ENCODE data around the gene ACAA2. TPM values are rescaled to one million over a fixed set of nuclear protein-coding genes. Genes with fewer than 3 reads are reported as not detected.
"Not testable (repeated sequence)": the region's sequence is repeated elsewhere in the genome, so short reads cannot be mapped to it uniquely, and the experiment has no call there.

The ACAA2 gene
- total and polyA plus RNA-seq, 4 donors, result 55.6 to 1,315 (median 646) TPM

DNA sequence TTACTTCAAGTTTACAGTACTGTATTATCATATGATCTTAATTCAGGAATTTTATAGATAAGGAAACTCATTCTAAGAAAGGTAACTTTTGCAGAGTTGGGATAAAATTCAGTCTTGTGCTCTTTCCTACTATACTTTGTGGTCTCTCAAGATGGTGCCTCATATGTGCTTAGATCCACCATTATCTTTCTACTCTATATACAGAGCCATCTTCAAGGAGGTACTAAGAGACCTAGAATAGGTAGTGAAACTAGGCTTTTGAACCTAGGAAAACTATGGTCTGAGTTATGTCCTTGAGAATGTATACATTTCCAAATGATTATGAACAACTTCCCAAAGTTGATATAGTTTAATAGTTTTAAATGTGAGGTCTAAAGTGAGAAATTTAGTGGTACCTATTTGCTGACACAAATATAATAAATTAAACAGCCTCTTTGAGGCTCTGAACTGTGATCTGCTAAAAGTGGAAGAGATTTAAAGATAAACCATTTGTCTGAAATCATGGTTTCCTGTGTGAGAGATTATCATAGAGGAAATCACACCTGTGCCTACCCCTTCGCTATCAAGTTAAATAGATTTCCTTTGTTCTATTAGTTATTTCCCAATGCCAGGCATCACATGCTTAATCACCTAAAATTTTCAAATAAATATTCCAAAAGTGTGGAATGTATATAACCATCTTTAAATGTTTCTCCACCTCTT lies 27.2 kb downstream of the ACAA2 start (continued):
- TF ChIP-seq GABPA (IDR thresholded peaks at IDR 0.05 in 1 of 2, conservative IDR thresholded peaks at IDR 0.05 in 1 of 2) (no peak), HNF4A (conservative IDR thresholded peaks at IDR 0.05) (no peak), RAD21 (IDR thresholded peaks at IDR 0.05) (no peak), NR2F2 (IDR thresholded peaks at IDR 0.05) (no peak), FOXA2 (IDR thresholded peaks at IDR 0.05) (no peak)
- TF ChIP-seq, protein P1, sequence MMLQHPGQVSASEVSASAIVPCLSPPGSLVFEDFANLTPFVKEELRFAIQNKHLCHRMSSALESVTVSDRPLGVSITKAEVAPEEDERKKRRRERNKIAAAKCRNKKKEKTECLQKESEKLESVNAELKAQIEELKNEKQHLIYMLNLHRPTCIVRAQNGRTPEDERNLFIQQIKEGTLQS (IDR thresholded peaks at IDR 0.05), result no peak
- TF ChIP-seq, protein P2, sequence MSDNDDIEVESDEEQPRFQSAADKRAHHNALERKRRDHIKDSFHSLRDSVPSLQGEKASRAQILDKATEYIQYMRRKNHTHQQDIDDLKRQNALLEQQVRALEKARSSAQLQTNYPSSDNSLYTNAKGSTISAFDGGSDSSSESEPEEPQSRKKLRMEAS (IDR thresholded peaks at IDR 0.05), result no peak
- TF ChIP-seq, protein P3, sequence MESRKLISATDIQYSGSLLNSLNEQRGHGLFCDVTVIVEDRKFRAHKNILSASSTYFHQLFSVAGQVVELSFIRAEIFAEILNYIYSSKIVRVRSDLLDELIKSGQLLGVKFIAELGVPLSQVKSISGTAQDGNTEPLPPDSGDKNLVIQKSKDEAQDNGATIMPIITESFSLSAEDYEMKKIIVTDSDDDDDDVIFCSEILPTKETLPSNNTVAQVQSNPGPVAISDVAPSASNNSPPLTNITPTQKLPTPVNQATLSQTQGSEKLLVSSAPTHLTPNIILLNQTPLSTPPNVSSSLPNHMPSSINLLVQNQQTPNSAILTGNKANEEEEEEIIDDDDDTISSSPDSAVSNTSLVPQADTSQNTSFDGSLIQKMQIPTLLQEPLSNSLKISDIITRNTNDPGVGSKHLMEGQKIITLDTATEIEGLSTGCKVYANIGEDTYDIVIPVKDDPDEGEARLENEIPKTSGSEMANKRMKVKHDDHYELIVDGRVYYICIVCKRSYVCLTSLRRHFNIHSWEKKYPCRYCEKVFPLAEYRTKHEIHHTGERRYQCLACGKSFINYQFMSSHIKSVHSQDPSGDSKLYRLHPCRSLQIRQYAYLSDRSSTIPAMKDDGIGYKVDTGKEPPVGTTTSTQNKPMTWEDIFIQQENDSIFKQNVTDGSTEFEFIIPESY (IDR thresholded peaks at IDR 0.05), result no peak

DNA sequence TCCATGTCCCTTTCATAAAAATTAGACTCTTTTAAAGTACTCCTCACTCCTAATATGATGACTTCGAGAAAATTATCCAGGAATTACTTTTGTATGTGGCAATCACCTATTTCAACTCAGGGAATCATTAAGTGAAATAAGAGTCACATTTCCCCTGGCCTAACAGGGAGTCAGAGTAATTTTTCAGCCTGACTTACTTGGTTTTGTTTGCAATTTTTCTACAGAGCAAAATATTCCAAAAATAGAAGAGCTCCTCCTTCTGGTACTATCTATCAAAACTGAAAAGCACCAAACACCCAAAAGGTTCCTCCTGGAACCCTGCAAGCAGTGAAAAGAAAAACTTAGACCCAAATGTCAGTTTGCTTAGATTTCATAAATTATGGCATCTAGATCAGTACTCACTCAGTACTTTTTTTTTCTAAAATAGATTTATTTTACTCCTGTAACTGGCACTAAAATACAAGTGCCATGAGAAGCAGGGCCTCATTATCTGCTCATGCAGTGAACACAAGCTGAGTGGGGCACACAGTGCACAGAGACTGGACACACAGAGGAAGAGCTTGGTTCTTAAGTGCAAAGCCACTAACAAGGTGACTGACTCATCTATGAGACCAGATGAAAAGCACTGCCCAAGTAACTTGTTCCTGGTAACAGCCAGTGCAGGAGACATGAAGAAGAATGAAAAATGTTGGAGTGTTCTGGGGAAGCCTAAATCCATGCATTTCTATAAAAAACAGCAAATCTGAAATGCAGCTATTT lies 28.7 kb downstream of the ACAA2 start:
- DNase-seq (ENCODE audit: low spot score), result no peak
- TF ChIP-seq TAF1 (conservative IDR thresholded peaks at IDR 0.05) (no peak), GABPA (IDR thresholded peaks at IDR 0.05 in 1 of 2, conservative IDR thresholded peaks at IDR 0.05 in 1 of 2) (no peak), EGR1 (IDR thresholded peaks at IDR 0.05; ENCODE audit: low read depth in 2 of 2) (no peak), FOXA1 (IDR thresholded peaks at IDR 0.05) (no peak), RXRA (IDR thresholded peaks at IDR 0.05) (no peak), FOXA2 (IDR thresholded peaks at IDR 0.05) (no peak), JUND (IDR thresholded peaks at IDR 0.05) (no peak), NR2F2 (IDR thresholded peaks at IDR 0.05) (no peak), RAD21 (IDR thresholded peaks at IDR 0.05) (peak; percentile 58 to 65), YY1 (IDR thresholded peaks at IDR 0.05) (no peak), SP1 (IDR thresholded peaks at IDR 0.05) (no peak), HNF4G (IDR thresholded peaks at IDR 0.05) (no peak)
- TF ChIP-seq, protein P4, sequence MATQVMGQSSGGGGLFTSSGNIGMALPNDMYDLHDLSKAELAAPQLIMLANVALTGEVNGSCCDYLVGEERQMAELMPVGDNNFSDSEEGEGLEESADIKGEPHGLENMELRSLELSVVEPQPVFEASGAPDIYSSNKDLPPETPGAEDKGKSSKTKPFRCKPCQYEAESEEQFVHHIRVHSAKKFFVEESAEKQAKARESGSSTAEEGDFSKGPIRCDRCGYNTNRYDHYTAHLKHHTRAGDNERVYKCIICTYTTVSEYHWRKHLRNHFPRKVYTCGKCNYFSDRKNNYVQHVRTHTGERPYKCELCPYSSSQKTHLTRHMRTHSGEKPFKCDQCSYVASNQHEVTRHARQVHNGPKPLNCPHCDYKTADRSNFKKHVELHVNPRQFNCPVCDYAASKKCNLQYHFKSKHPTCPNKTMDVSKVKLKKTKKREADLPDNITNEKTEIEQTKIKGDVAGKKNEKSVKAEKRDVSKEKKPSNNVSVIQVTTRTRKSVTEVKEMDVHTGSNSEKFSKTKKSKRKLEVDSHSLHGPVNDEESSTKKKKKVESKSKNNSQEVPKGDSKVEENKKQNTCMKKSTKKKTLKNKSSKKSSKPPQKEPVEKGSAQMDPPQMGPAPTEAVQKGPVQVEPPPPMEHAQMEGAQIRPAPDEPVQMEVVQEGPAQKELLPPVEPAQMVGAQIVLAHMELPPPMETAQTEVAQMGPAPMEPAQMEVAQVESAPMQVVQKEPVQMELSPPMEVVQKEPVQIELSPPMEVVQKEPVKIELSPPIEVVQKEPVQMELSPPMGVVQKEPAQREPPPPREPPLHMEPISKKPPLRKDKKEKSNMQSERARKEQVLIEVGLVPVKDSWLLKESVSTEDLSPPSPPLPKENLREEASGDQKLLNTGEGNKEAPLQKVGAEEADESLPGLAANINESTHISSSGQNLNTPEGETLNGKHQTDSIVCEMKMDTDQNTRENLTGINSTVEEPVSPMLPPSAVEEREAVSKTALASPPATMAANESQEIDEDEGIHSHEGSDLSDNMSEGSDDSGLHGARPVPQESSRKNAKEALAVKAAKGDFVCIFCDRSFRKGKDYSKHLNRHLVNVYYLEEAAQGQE (IDR thresholded peaks at IDR 0.05), result no peak
- TF ChIP-seq, protein P5, sequence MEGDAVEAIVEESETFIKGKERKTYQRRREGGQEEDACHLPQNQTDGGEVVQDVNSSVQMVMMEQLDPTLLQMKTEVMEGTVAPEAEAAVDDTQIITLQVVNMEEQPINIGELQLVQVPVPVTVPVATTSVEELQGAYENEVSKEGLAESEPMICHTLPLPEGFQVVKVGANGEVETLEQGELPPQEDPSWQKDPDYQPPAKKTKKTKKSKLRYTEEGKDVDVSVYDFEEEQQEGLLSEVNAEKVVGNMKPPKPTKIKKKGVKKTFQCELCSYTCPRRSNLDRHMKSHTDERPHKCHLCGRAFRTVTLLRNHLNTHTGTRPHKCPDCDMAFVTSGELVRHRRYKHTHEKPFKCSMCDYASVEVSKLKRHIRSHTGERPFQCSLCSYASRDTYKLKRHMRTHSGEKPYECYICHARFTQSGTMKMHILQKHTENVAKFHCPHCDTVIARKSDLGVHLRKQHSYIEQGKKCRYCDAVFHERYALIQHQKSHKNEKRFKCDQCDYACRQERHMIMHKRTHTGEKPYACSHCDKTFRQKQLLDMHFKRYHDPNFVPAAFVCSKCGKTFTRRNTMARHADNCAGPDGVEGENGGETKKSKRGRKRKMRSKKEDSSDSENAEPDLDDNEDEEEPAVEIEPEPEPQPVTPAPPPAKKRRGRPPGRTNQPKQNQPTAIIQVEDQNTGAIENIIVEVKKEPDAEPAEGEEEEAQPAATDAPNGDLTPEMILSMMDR (IDR thresholded peaks at IDR 0.05; ENCODE audit: low read depth, low read length, missing input control), result peak; percentile 19
- TF ChIP-seq, protein P1 (IDR thresholded peaks at IDR 0.05), result no peak
- TF ChIP-seq, protein P3 (IDR thresholded peaks at IDR 0.05), result no peak
- TF ChIP-seq, protein P2 (IDR thresholded peaks at IDR 0.05), result no peak
- H3K9me3 ChIP-seq (ENCODE audit: control insufficient read depth in 4 of 4, low read length in 3 of 4), result no peaks in the 10 kb centered on the region
- H3K9ac ChIP-seq (ENCODE audit: low read depth in 1 of 2, low read length in 2 of 2), result no peak overlapping the region
- peaks cover 2 to 17% (median 11%) of the 10 kb centered on the region in 4 donors for H3K4me1 ChIP-seq (ENCODE audit: control insufficient read depth in 4 of 4, insufficient read depth in 4 of 4, low read length in 3 of 4)
- WGBS, result 31% methylated on average over 1 of the region's 1 CpG
- no peak overlapping the region for H3K4me3 ChIP-seq (ENCODE audit: low read depth in 1 of 3, low read length in 3 of 3)
- no peaks in the 10 kb centered on the region for H3K27me3 ChIP-seq (ENCODE audit: control insufficient read depth in 4 of 4, insufficient read depth in 4 of 4, low read length in 3 of 4)
- H3K36me3 ChIP-seq (ENCODE audit: control insufficient read depth in 4 of 4, insufficient read depth in 3 of 4, low read depth in 1 of 4, low read length in 3 of 4), result peaks cover 9 to 47% (median 41%) of the 10 kb centered on the region in 4 donors
- no peak overlapping the region for H3K27ac ChIP-seq (ENCODE audit: low read depth in 1 of 2, low read length in 2 of 2)

DNA sequence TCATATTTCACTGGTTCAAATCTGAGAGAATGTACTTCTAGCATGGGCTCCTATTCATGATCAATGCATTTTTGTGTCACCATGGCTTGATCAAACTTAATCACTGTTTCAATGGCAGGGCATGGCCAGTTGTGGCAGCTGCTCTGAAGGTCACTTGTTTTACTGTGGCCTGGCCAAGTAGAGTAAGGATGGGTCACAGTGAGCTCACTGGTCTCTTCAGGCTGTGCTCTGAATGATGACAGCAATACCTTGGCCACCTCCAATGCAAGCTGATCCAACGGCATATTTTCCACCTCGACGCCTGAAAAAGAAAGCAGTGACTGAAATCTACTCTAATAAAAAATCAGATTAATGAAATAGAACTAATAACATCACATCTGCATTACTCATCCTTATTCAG lies 29.7 kb downstream of the ACAA2 start:
- 90% methylated on average over 3 of the region's 3 CpGs for WGBS
- DNase-seq (ENCODE audit: low spot score); H3K9me3 ChIP-seq (ENCODE audit: control insufficient read depth in 4 of 4, low read length in 3 of 4); H3K27me3 ChIP-seq (ENCODE audit: control insufficient read depth in 4 of 4, insufficient read depth in 4 of 4, low read length in 3 of 4); H3K4me1 ChIP-seq (ENCODE audit: control insufficient read depth in 4 of 4, insufficient read depth in 4 of 4, low read length in 3 of 4); H3K4me3 ChIP-seq (ENCODE audit: low read depth in 1 of 3, low read length in 3 of 3); H3K27ac ChIP-seq (ENCODE audit: low read depth in 1 of 2, low read length in 2 of 2); H3K9ac ChIP-seq (ENCODE audit: low read depth in 1 of 2, low read length in 2 of 2): not testable (repeated sequence)
- peaks cover 8 to 47% (median 41%) of the 10 kb centered on the region in 4 donors for H3K36me3 ChIP-seq (ENCODE audit: control insufficient read depth in 4 of 4, insufficient read depth in 3 of 4, low read depth in 1 of 4, low read length in 3 of 4)
